Epithelial cell of proximal tubule (primary cell): ENCODE data around the gene MMEL1. TPM values are rescaled to one million over a fixed set of nuclear protein-coding genes. Genes with fewer than 3 reads are reported as not detected.

ENCODE experiments used
- DNase-seq: peaks from one replicate; pipeline ENCODE4 v3.0.0-alpha.2; 2011; ENCODE audit warnings: low read depth
- H3K4me3 ChIP-seq: 2 replicates; pipeline ENCODE4 v1.5.1; 2011; ENCODE audit warnings: low read depth, mild to moderate bottlenecking, low read length
- CTCF ChIP-seq: conservative IDR thresholded peaks from 2 replicates; pipeline ENCODE4 v1.5.1; 2012; ENCODE audit warnings: low read depth, mild to moderate bottlenecking, low read length
- total RNA-seq: library from RNA; depleted of rRNA; stranded (reverse); fragments of >200 nt; gene quantifications from 2 replicates; pipeline ENCODE4 v1.2.3, GENCODE V29; 2015

Gene MMEL1
- total RNA-seq, 1 donor from 2014 or later, result not detected

GRCh38 chr1:2603521-2604155 lies 29.2 kb downstream of the MMEL1 start:
- TF ChIP-seq CTCF, result no peak
- no peak for DNase-seq
- H3K4me3 ChIP-seq, result no peak overlapping the region

DNA sequence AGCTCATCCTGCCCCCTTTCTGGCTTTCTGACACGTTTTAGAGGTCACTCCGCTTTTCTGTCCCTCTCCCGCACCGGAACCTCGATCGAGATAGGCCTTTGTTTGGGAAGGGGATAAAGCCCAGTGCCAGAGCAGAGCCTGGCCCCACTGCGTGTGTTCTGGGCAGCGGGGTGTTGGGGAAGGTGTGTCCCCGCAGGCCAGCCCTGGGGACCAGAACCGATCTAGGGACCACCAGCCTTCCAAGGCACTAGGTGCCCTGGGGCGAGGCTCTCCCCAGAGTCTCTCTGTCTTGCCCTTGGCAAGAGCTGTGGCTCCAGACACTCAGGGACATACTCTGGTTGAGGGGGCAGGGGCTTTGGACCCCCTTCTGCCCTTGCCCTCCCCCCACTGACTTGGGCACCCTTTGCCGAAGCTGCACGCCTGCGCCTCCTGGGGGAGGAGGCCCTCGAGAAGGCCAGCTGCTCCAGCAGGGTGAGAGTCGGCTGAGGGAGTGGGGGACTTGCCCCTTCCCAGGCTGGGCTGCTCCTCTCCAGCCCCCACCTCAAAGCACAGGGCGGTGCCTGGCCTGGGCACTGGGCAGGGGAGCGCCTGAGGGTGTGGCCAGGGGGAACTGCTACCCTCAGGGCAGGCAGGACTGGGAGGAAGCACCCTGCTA lies 29.8 kb downstream of the MMEL1 start:
- H3K4me3 ChIP-seq, result no peak overlapping the region
- TF ChIP-seq CTCF, result no peak
- no peak for DNase-seq

GRCh38 chr1:2602311-2602835 lies 30.4 kb downstream of the MMEL1 start:
- no peak overlapping the region for H3K4me3 ChIP-seq
- DNase-seq, result no peak
- no peak for TF ChIP-seq CTCF

DNA sequence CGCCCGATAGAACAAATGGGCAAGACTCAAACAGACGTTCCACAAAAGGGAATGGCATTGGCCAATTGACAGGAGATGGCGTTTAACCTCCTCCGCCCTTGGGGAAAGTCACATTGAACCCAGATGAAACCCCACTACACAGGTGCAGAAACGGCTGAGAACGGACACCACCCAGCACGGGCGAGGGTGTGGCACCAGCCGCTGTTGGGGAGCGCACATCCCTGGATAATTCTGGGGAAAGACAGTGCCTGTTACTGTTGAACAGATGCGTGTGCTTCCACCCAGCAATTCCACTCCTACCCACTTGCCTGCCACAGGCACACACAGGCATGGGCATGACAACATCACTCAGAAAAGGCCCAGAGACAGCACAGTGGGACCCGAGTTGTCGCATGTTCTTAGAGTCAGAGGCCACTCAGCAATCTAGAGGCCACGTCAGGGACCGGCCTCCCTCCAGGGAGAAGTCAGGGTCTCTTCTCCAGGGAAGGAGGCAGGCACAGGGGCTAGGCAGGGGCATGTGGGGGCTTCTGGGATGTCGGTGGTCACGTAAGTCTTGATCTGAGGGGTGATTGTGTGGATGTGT lies 31.0 kb downstream of the MMEL1 start:
- no peak overlapping the region for H3K4me3 ChIP-seq
- no peak for TF ChIP-seq CTCF
- DNase-seq, result no peak

DNA sequence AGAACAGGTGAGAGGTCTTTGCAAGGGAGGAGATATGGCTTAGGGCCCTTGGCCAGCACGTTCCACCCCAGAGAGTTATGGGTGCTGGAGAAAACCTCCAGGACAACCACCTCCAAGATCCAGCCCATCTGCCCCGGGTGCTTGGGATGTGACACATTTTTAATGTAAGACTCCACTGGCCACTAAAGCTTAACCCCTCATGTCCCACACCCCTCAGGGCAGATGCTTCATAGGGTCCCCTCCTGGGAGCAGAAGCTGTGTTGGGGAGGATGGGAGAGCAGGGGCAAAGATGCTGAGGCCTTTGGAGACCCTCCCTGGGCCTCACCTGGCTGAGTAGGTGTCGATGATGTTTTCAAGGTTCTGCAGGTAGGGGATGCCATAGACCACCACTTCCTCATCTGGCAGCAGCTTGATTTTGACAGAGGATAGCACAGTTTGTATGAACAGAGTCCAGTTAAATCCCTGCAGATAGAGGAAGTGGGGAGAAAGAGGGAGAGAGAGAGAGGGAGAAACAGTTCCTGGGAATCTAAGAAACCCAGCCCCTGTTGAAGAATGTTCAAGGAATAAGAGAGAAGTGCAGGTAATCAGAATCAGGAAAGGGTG lies 34.4 kb downstream of the MMEL1 start:
- no peak for TF ChIP-seq CTCF
- no peak for DNase-seq

DNA sequence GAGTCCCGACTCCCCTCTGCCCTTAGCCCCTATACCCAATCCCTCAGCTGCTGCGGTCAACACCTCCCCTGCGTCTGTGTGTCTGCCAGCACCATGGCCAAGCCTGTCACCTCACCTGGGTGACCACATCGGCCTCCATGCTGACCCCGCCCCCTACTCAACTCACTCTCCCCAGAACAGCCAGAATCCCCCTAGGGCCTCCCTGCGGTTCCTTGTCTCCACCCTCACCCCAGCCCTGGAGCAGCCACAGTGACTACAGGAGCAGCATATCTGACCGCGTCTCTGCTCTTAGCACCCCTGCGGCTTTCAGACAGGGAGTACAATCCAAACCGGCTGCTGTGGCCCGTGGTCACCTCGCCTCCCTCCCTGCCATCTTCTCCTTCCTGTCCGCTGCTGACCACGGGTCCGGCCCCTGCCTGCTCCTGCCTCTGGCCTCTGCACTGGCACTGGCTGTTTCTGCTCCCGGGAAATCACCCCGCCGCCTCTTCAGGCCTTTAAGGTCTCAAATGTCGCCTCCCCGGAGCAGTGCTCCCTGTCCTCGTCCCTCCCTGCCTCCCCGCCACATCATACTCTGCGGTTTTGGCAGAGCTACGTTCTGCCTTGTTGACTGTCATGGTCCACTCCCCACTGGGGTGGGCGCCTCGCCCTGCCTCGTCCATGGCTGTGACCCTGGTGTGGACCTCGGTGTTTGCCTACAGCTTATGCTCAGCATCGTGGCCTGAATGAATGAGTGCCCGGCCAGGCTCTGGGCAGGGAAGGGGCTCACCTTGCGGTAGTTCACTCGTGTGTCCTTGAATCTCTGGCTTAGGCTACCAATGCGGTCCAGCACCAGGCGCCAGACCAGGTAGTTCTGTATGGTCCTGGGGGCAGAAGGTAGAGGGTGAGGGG lies 35.1 kb downstream of the MMEL1 start:
- TF ChIP-seq CTCF, result no peak
- H3K4me3 ChIP-seq, result no peak overlapping the region
- no peak for DNase-seq

More for the DNA sequence above, 34.4 kb downstream of the MMEL1 start:
- no peak overlapping the region for H3K4me3 ChIP-seq
